Aorta (tissue), 5 donors: ENCODE results near the gene SNX25. TPM values are rescaled to one million over a fixed set of nuclear protein-coding genes. Genes with fewer than 3 reads are reported as not detected.
A peak's percentile ranks its signal among the peaks of the same experiment; 100 is the strongest.

Source experiments
- ATAC-seq: fragments of 200-7000 bp; cut with Tn5 transposase; one replicate; pipeline ENCODE4 v1.9.1; 2022; ENCODE audit warnings: moderate library complexity; ENCODE audit not compliant: low FRiP score
- DNase-seq, 2 donors: peaks; one replicate each; pipeline ENCODE4 v3.0.0-alpha.2; 2020
- H3K27ac ChIP-seq, 2 donors: one replicate each; pipeline ENCODE4 v1.5.1; 2013; ENCODE audit warnings: low read length in 2 of 2, mild to moderate bottlenecking in 2 of 2, moderate library complexity in 2 of 2, control low read depth in 1 of 2, inconsistent platforms in 1 of 2, low read depth in 1 of 2
- H3K27me3 ChIP-seq, 2 donors: one replicate each; pipeline ENCODE4 v1.6.1; 2013; ENCODE audit warnings: control low read depth in 1 of 2, low read length in 1 of 2, mild to moderate bottlenecking in 1 of 2, moderate library complexity in 1 of 2; ENCODE audit not compliant: insufficient read depth in 2 of 2, control insufficient read depth in 1 of 2
- H3K36me3 ChIP-seq, 2 donors: one replicate each; pipeline ENCODE4 v1.6.1; 2013; ENCODE audit warnings: control low read depth in 1 of 2, low read length in 1 of 2, mild to moderate bottlenecking in 1 of 2; ENCODE audit not compliant: insufficient read depth in 2 of 2, control insufficient read depth in 1 of 2
- H3K4me1 ChIP-seq, 2 donors: one replicate each; pipeline ENCODE4 v1.6.1; 2013; ENCODE audit warnings: low read length in 2 of 2, control low read depth in 1 of 2, mild to moderate bottlenecking in 1 of 2, moderate library complexity in 1 of 2; ENCODE audit not compliant: insufficient read depth in 2 of 2, control insufficient read depth in 1 of 2
- H3K4me3 ChIP-seq, 2 donors: one replicate each; pipeline ENCODE4 v1.5.1; 2013; ENCODE audit warnings: low read length in 2 of 2, control low read depth in 1 of 2, mild to moderate bottlenecking in 1 of 2
- H3K9me3 ChIP-seq: one replicate; pipeline ENCODE4 v1.6.1; 2013; ENCODE audit warnings: mild to moderate bottlenecking, low read length; ENCODE audit not compliant: control insufficient read depth
- WGBS, 2 donors: extraction: QIAGEN DNeasy Blood & Tissue Kit; methylation state at CpG; one replicate each; pipeline ENCODE4 v1.1.7; 2013; 5-methylcytosine and 5-hydroxymethylcytosine counted together
- intact Hi-C, 2 donors: fragments of 100-400 bp; cut with DNase I; formaldehyde crosslinking; loops; one replicate each; pipeline versions ENCODE4 v1.14.2 to v1.15.0; 2022
- polyA plus RNA-seq, 2 donors: library from polyadenylated mRNA; stranded (reverse); fragments of 200-250 nt; gene quantifications; one replicate each; pipeline ENCODE4 v1.2.3, GENCODE V29; 2013
- total RNA-seq, 2 donors: library from RNA; stranded (reverse); fragmentation: NEBNext Ultra II Directional; extraction: Animal tissue kit (Norgen Biotek cat#: 25700); gene quantifications; one replicate each; pipeline ENCODE4 v1.2.1, GENCODE V29; 2021
- donor health status: healthy with polysubstance abuse.
- donor health status: Bipolar disorder and iron deficiency.
- donor health status: DM: no; HTN: no; CAD: no.
- donor health status: DM: no; HTN: no; CAD: no.
- donor health status: DM: yes; HTN: yes; CAD: no.

Gene SNX25
- total and polyA plus RNA-seq, 4 donors, result 8.6 to 44.7 (median 24.5) TPM

GRCh38 chr4:185351691-185352090 is 142.3 kb downstream of the SNX25 start:
- peaks cover under 1 to 5% of the 10 kb centered on the region in 2 donors for H3K4me1 ChIP-seq
- H3K9me3 ChIP-seq, result no peaks in the 10 kb centered on the region
- no peak for ATAC-seq
- intact Hi-C loops, result no loop called here
- H3K27ac ChIP-seq, result no peak overlapping the region
- H3K36me3 ChIP-seq, result peaks cover 5 to 6% of the 10 kb centered on the region in 2 donors
- WGBS, 2 donors, result 84 to 91% methylated on average over 13 of the region's 13 CpGs
- no peaks in the 10 kb centered on the region for H3K27me3 ChIP-seq
- H3K4me3 ChIP-seq, result no peak overlapping the region
- DNase-seq, result no peak

GRCh38 chr4:185352202-185352601 is 142.8 kb downstream of the SNX25 start:
- Histone ChIP-seq H3K9me3 (no peaks in the 10 kb centered on the region), H3K4me1 (peaks cover 0 to under 1% of the 10 kb centered on the region in 2 donors), H3K4me3 (no peak overlapping the region), H3K27me3 (no peaks in the 10 kb centered on the region), H3K27ac (no peak overlapping the region), H3K36me3 (peaks cover 3 to 6% of the 10 kb centered on the region in 2 donors)
- no peak for DNase-seq
- 84 to 87% methylated on average over 7 of the region's 7 CpGs for WGBS, 2 donors
- intact Hi-C loops, result no loop called here
- ATAC-seq, result no peak

GRCh38 chr4:185352741-185353140 is 143.3 kb downstream of the SNX25 start:
- intact Hi-C loops, result no loop called here
- H3K36me3 ChIP-seq, result peaks cover 3 to 6% of the 10 kb centered on the region in 2 donors
- ATAC-seq, result no peak
- no peak overlapping the region for H3K4me3 ChIP-seq
- no peaks in the 10 kb centered on the region for H3K9me3 ChIP-seq
- DNase-seq, result no peak
- 97 to 100% methylated on average over 2 of the region's 2 CpGs for WGBS, 2 donors
- H3K27ac ChIP-seq, result peak overlapping the region in 1 of 2 donors; percentile 28
- H3K27me3 ChIP-seq, result no peaks in the 10 kb centered on the region
- peaks cover 0 to 4% of the 10 kb centered on the region in 2 donors for H3K4me1 ChIP-seq

- Histone ChIP-seq H3K27me3 (no peaks in the 10 kb centered on the region), H3K9me3 (no peaks in the 10 kb centered on the region), H3K4me1 (peaks cover 6 to 7% of the 10 kb centered on the region in 2 donors), H3K27ac (peak overlapping the region; percentile 85 to 93), H3K4me3 (no peak overlapping the region), H3K36me3 (peaks cover 0 to 6% of the 10 kb centered on the region in 2 donors)
- DNase-seq, result no peak
- intact Hi-C loops, result loop anchor here in 1 of 2 donors (5.0 kb wide), 1 partner anchor 40 kb away; the partner anchor contains the start of genes ANKRD37 and LRP2BP
- 40 to 46% methylated on average over 5 of the region's 5 CpGs for WGBS, 2 donors
- ATAC-seq, result peak; percentile 38
These were observed 147.8 kb downstream of the SNX25 start for GRCh38 chr4:185357211-185357610.

GRCh38 chr4:185357733-185358440 is 148.5 kb downstream of the SNX25 start:
- H3K9me3 ChIP-seq, result no peaks in the 10 kb centered on the region
- H3K27me3 ChIP-seq, result no peaks in the 10 kb centered on the region
- intact Hi-C loops, result loop anchor here (2.0 to 5.0 kb wide), 2 partner anchors 39 kb away; partner anchors contain the start of genes ANKRD37 (in 2 of the 2) and LRP2BP (in 1 of the 2)
- DNase-seq (no peak), ATAC-seq (no peak)
- peaks cover 0 to 3% of the 10 kb centered on the region in 2 donors for H3K36me3 ChIP-seq
- 39 to 40% methylated on average over 7 of the region's 7 CpGs for WGBS, 2 donors
- H3K4me1 ChIP-seq, result peaks cover 6 to 7% of the 10 kb centered on the region in 2 donors
- peak overlapping the region; percentile 79 to 93 for H3K27ac ChIP-seq
- no peak overlapping the region for H3K4me3 ChIP-seq

GRCh38 chr4:185358514-185358913 is 149.1 kb downstream of the SNX25 start:
- peak; percentile 57 for ATAC-seq
- intact Hi-C loops, result loop anchor here (2.0 to 5.0 kb wide), 2 partner anchors 38 to 39 kb away; partner anchors contain the start of genes ANKRD37 (in 2 of the 2) and LRP2BP (in 1 of the 2)
- peak in 1 of 2 donors; percentile 59 for DNase-seq
- H3K27ac ChIP-seq, result peak overlapping the region; percentile 80 to 93
- no peak overlapping the region for H3K4me3 ChIP-seq
- 4 to 9% methylated on average over 4 of the region's 4 CpGs for WGBS, 2 donors
- no peaks in the 10 kb centered on the region for H3K9me3 ChIP-seq
- H3K36me3 ChIP-seq, result peaks cover 0 to 3% of the 10 kb centered on the region in 2 donors
- H3K4me1 ChIP-seq, result peaks cover 6 to 7% of the 10 kb centered on the region in 2 donors
- no peaks in the 10 kb centered on the region for H3K27me3 ChIP-seq

- no peak overlapping the region for H3K4me3 ChIP-seq
- peaks cover 0 to 3% of the 10 kb centered on the region in 2 donors for H3K36me3 ChIP-seq
- intact Hi-C loops, result loop anchor here (2.0 to 5.0 kb wide), 2 partner anchors 38 kb away; partner anchors contain the start of genes ANKRD37 (in 2 of the 2) and LRP2BP (in 1 of the 2)
- peak overlapping the region; percentile 68 to 95 for H3K27ac ChIP-seq
- H3K27me3 ChIP-seq, result no peaks in the 10 kb centered on the region
- no peaks in the 10 kb centered on the region for H3K9me3 ChIP-seq
- peaks cover 6 to 7% of the 10 kb centered on the region in 2 donors for H3K4me1 ChIP-seq
- DNase-seq (no peak), ATAC-seq (peak; percentile 17)
- WGBS, 2 donors, result 1 to 8% methylated on average over 4 of the region's 4 CpGs
These were observed 149.6 kb downstream of the SNX25 start for GRCh38 chr4:185358959-185359358.

GRCh38 chr4:185359767-185360446 is 150.5 kb downstream of the SNX25 start:
- ATAC-seq (no peak), DNase-seq (no peak)
- no peak overlapping the region for H3K4me3 ChIP-seq
- H3K27ac ChIP-seq, result peak overlapping the region; percentile 68 to 95
- no peaks in the 10 kb centered on the region for H3K36me3 ChIP-seq
- intact Hi-C loops, result loop anchor here (2.0 to 5.0 kb wide), 2 partner anchors 37 kb away; partner anchors contain the start of genes ANKRD37 (in 2 of the 2) and LRP2BP (in 1 of the 2)
- H3K4me1 ChIP-seq, result peaks cover 6 to 7% of the 10 kb centered on the region in 2 donors
- no peaks in the 10 kb centered on the region for H3K27me3 ChIP-seq
- 50 to 54% methylated on average over 8 of the region's 8 CpGs for WGBS, 2 donors
- H3K9me3 ChIP-seq, result no peaks in the 10 kb centered on the region
